ENCODE measurements around the gene CATSPERD.

The CATSPERD gene

DNA sequence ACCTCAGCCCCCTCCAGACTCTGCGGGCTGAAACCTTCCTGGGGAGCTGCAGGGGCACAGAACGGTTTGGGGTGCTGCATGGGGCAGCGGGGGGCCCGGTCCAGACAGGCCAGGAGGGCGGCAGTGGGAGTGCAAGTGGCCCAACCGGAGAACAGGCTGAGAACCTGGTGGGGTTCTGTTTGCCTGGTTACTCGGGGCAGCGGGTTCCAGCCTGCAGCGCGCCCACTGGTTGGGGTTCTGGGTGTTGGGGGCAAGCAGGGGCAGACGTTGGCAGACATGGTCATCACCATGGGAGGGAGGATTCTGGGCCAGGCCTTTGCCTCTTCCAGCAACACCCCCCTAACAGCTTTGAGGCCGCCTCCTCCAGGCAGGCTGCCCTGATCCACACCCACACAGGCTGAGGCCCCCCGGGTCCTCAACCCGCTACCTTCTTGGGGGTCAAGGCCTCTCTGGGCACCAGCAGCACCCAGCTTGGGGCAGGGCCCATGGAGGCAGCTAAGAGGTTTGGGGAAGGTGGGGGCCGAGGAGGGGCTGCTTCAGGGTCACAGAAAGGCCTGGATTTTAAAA, 64.2 kb downstream of the CATSPERD start, which contains the start of gene PRR22:
Gene PRR22, minus strand, starts transcription at position 166 of the 567 bp plus-strand sequence. Its CDS starts 86 bp downstream, at position 80.
- DNase-seq (ENCODE audit: low read depth) = no peak
- TF ChIP-seq, protein P1, sequence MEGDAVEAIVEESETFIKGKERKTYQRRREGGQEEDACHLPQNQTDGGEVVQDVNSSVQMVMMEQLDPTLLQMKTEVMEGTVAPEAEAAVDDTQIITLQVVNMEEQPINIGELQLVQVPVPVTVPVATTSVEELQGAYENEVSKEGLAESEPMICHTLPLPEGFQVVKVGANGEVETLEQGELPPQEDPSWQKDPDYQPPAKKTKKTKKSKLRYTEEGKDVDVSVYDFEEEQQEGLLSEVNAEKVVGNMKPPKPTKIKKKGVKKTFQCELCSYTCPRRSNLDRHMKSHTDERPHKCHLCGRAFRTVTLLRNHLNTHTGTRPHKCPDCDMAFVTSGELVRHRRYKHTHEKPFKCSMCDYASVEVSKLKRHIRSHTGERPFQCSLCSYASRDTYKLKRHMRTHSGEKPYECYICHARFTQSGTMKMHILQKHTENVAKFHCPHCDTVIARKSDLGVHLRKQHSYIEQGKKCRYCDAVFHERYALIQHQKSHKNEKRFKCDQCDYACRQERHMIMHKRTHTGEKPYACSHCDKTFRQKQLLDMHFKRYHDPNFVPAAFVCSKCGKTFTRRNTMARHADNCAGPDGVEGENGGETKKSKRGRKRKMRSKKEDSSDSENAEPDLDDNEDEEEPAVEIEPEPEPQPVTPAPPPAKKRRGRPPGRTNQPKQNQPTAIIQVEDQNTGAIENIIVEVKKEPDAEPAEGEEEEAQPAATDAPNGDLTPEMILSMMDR (conservative IDR thresholded peaks at IDR 0.05; ENCODE audit: low read depth, low read length) = no peak
- no peak within 1 kb of the TSS for H3K4me3 ChIP-seq (ENCODE audit: low read depth, low read length)

DNA sequence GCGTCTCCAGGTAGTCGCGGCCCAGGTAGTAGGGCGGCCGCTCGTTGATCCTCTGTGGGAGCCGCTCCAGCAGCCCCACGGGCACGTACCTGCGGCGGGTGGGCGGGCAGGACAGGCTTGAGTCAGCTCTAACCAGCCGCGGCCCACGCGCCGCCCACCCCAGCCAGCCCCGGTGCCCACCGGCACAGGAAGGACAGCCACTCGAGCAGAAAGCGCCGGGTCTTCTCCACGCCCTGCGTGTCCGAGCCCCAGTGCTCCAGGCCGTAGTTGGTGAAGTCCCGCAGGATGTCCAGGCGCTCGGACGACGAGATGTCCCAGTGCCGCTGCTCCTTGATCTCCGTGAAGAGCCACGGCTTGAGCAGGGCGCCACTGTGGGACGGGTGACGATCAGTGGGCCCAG, 65.0 kb downstream of the CATSPERD start:
- TF ChIP-seq, protein P1 (conservative IDR thresholded peaks at IDR 0.05; ENCODE audit: low read depth, low read length) = no peak

DNA sequence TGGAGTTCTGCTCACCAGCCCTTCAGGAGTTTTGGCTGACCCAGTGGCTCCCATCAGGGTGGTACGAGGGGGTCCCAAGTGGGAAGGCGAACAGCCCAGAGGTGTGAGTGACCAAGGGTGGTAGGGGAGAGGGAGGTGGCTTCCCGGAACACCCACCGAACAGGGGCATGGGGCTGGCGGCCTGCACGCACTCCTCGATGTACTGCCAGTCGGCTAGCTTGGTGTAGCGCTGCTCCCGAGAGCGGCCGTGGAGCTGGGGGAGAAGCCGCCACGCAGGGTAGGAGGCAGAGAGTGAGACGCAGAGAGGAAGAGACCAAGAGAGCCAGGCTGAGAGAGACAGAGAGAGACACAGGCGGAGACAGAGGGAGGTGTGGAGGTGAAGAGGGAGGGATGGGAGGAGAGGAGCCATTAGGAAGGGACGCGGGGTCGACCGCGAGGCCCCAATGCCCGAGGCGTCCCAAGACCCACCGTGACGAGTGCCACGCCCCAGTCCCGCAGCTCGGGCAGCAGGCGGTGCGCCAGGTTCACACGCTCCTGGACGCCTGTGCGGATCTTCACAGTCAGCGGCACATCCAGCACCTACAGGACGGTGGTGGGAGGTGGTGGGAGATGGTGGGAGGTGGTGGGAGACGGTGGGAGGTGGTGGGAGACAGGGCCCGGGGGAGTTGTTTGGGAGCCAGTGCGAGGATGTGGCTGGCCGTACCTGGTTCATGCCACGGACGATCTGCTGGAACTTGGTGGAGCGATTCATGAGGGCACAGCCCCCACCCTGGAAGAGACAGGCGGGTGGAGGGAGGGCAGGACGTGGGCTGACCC, 66.4 kb downstream of the CATSPERD start:
- H3K4me3 ChIP-seq (ENCODE audit: low read depth, low read length) = no peak overlapping the region
- no peak for DNase-seq (ENCODE audit: low read depth)
- TF ChIP-seq, protein P1 (conservative IDR thresholded peaks at IDR 0.05; ENCODE audit: low read depth, low read length) = no peak

More for the DNA sequence above, 65.0 kb downstream of the CATSPERD start:
- no peak overlapping the region for H3K4me3 ChIP-seq (ENCODE audit: low read depth, low read length)
- no peak for DNase-seq (ENCODE audit: low read depth)

DNA sequence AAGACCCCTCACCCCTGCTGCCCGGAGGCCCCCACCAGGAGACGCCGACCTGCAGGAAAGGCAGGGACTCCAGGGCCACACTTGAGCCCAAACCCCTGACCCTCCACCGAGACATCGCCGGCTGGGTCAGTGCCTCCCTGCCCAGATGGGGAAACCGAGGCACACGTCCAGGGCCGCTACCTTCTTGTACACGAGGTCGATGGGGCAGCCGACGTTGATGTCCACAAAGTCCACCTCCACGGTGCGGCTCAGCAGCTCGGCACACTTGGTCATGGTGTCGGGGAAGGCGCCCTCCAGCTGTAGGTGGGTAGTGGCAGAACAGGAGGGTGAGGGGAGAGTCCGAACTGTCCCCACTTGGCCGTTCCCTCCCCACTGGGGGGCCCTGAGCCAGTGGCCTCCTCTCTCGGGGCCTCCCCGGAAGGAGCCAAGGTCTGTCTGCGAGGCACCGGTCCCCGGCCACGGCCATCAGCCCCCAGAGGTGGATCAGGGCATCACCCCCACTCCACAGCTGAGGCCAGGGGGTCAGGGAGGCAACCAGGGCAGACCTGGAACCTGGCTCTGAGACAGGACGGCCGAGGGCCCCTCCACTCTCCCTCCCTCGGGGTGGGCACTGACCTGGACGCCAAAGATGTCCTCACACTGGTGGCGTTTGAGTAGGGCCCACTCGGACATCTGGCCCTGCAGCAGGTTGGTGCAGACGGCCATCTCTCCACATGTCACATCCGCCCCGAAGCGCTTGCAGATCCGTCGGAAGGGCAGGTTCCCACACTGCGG, 67.2 kb downstream of the CATSPERD start:
- DNase-seq (ENCODE audit: low read depth) = no peak
- TF ChIP-seq, protein P1 (conservative IDR thresholded peaks at IDR 0.05; ENCODE audit: low read depth, low read length) = no peak
- H3K4me3 ChIP-seq (ENCODE audit: low read depth, low read length) = no peak overlapping the region

DNA sequence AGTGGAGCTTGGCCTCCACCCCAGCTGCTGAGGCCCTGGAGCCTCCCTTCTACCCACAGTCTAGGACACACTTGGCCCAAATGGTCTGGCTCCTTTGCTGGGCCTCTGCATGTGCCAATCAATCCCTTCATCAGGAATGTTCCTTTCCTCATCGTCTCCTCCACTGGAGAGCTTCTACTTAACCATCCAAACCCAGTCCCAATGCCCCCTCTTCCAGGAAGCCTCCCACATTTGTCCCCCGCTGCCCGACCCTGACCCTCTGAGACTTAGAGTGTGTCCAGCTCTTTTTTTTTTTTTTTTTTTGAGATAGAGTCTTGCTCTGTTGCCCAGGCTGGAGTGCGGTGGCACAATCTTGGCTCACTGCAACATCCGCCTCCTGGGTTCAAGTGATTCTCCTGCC, 68.0 kb downstream of the CATSPERD start:
- TF ChIP-seq, protein P1 (conservative IDR thresholded peaks at IDR 0.05; ENCODE audit: low read depth, low read length) = no peak
- DNase-seq (ENCODE audit: low read depth) = no peak
- no peak overlapping the region for H3K4me3 ChIP-seq (ENCODE audit: low read depth, low read length)

DNA sequence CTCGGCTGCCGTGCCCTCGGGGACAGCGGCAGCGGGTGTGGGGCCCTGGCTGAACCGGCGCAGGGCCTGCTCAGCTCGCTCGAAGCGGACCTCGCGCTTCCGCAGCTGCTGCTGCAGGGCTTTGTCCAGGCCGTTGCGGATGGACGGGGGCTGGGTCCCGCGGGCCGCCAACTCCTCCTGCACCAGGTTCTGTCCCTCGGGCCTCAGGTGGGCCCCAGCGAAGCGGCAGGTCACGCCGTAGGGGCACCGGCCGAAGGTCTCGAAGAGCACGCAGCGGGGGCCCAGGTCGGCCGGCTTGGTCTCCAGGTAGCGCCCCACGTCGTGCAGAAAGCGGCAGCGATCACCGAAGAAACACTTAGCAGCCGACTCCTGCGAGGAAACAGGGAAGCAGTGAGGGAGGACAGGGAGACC, 68.9 kb downstream of the CATSPERD start:
- H3K4me3 ChIP-seq (ENCODE audit: low read depth, low read length) = no peak overlapping the region
- TF ChIP-seq, protein P1 (conservative IDR thresholded peaks at IDR 0.05; ENCODE audit: low read depth, low read length) = no peak
- DNase-seq (ENCODE audit: low read depth) = no peak
